GM23248 (cell line): ENCODE data around the gene PCSK4. TPM values are rescaled to one million over a fixed set of nuclear protein-coding genes. Genes with fewer than 3 reads are reported as not detected.

ENCODE experiments used
- DNase-seq: peaks from one replicate; pipeline ENCODE4 v3.0.0-alpha.2; 2015
- H2AFZ ChIP-seq: fragments of 200-600 bp; sonication (generic); 2 replicates; pipeline ENCODE4 v1.6.1; 2016; ENCODE audit warnings: antibody characterized with exemption
- H3F3A ChIP-seq: fragments of 200-600 bp; sonication (generic); 2 replicates; pipeline ENCODE4 v1.6.1; 2016; ENCODE audit warnings: mild to moderate bottlenecking, antibody characterized with exemption, mixed run types; ENCODE audit not compliant: insufficient read depth
- H3K27ac ChIP-seq: fragments of 200-600 bp; sonication (generic); 2 replicates; pipeline ENCODE4 v1.5.1; 2016; ENCODE audit warnings: mild to moderate bottlenecking
- H3K27me3 ChIP-seq: fragments of 200-600 bp; sonication (generic); replicated peaks from 2 replicates; pipeline ENCODE4 v1.6.1; 2016; ENCODE audit warnings: mild to moderate bottlenecking; ENCODE audit not compliant: insufficient read depth
- H3K36me3 ChIP-seq: fragments of 200-600 bp; sonication (generic); 2 replicates; pipeline ENCODE4 v1.6.1; 2016; ENCODE audit warnings: low read depth, mild to moderate bottlenecking
- H3K4me1 ChIP-seq: fragments of 200-600 bp; sonication (generic); 2 replicates; pipeline ENCODE4 v1.6.1; 2016; ENCODE audit warnings: mild to moderate bottlenecking; ENCODE audit not compliant: insufficient read depth
- H3K4me2 ChIP-seq: fragments of 200-600 bp; sonication (generic); one replicate; pipeline ENCODE4 v1.6.1; 2016; ENCODE audit warnings: mild to moderate bottlenecking; ENCODE audit not compliant: unreplicated experiment
- H3K4me3 ChIP-seq: fragments of 200-600 bp; sonication (generic); 2 replicates; pipeline ENCODE4 v1.5.1; 2016; ENCODE audit warnings: mild to moderate bottlenecking
- H3K79me2 ChIP-seq: fragments of 200-600 bp; sonication (generic); 2 replicates; pipeline ENCODE4 v1.6.1; 2016; ENCODE audit warnings: mild to moderate bottlenecking; ENCODE audit not compliant: insufficient read depth
- H3K9ac ChIP-seq: fragments of 200-600 bp; sonication (generic); 2 replicates; pipeline ENCODE4 v1.6.1; 2016; ENCODE audit warnings: mild to moderate bottlenecking
- H3K9me2 ChIP-seq: fragments of 200-600 bp; sonication (generic); 2 replicates; pipeline ENCODE4 v1.6.1; 2016; ENCODE audit warnings: mixed run types, mild to moderate bottlenecking, moderate library complexity; ENCODE audit not compliant: insufficient read depth
- H3K9me3 ChIP-seq: fragments of 200-600 bp; sonication (generic); one replicate; pipeline ENCODE4 v1.6.1; 2017; ENCODE audit warnings: low read depth
- H4K20me1 ChIP-seq: fragments of 200-600 bp; sonication (generic); 2 replicates; pipeline ENCODE4 v1.6.0; 2016; ENCODE audit not compliant: insufficient read depth
- EZH2 ChIP-seq: fragments of 200-600 bp; sonication (generic); IDR thresholded peaks from 2 replicates; pipeline ENCODE4 v1.6.1; 2018; ENCODE audit warnings: antibody characterized with exemption, mild to moderate bottlenecking; ENCODE audit not compliant: insufficient read depth, poor library complexity, severe bottlenecking
- EZH2phosphoT487 ChIP-seq: fragments of 200-600 bp; sonication (generic); IDR thresholded peaks from 2 replicates; pipeline ENCODE4 v1.6.1; 2018; ENCODE audit warnings: antibody characterized with exemption, moderate library complexity, mild to moderate bottlenecking, low read depth; ENCODE audit not compliant: insufficient read depth
- WGBS, 2 experiments: methylation state at CpG; one replicate each; pipeline ENCODE4 v1.1.6; 2015 to 2017; ENCODE audit warnings: low lambda C conversion rate in 2 of 2, low coverage in 1 of 2; ENCODE audit errors: missing lambda C conversion rate in 2 of 2; 5-methylcytosine and 5-hydroxymethylcytosine counted together
- in situ Hi-C: fragments of 300-500 bp; cut with MboI; formaldehyde crosslinking; loops from 2 replicates; pipeline ENCODE4 v1.15.0; 2020
- polyA plus RNA-seq: library from polyadenylated mRNA; unstranded; fragments of >200 nt; fragmentation: Nextera tagmentation; extraction: Ambion mirVana; gene quantifications from 2 replicates; pipeline ENCODE4 v1.2.1, GENCODE V29; 2016
- total RNA-seq: library from RNA; depleted of rRNA; stranded (reverse); fragments of >200 nt; shearing (Covaris generic); gene quantifications from 2 replicates; pipeline ENCODE4 v1.2.3, GENCODE V29; 2014

PCSK4 gene
- total and polyA plus RNA-seq, 2 experiments from 2014 or later, result 0.28 to 0.76 TPM

- in situ Hi-C loops, result no loop called here
Observed at GRCh38 chr19:1518471-1518870, 28.3 kb upstream of the PCSK4 start.

GRCh38 chr19:1516395-1516753, 26.2 kb upstream of the PCSK4 start:
- H3K9me2 ChIP-seq, result no peaks in the 10 kb centered on the region
- no peaks in the 10 kb centered on the region for H3K27me3 ChIP-seq
- no peak overlapping the region for H3K4me2 ChIP-seq
- H4K20me1 ChIP-seq, result no peaks in the 10 kb centered on the region
- TF ChIP-seq EZH2, result no peak
- no peak overlapping the region for H3K9ac ChIP-seq
- H3F3A ChIP-seq, result no peaks in the 10 kb centered on the region
- WGBS, 2 experiments, result 68 to 71% methylated on average over 8 of the region's 8 CpGs
- peaks cover 7% of the 10 kb centered on the region; the same call in 1 of the 2 replicates for H3K79me2 ChIP-seq
- H3K36me3 ChIP-seq, result no peaks in the 10 kb centered on the region
- no peak overlapping the region for H3K27ac ChIP-seq
- H3K4me3 ChIP-seq, result no peak overlapping the region
- no peaks in the 10 kb centered on the region for H3K9me3 ChIP-seq
- no peaks in the 10 kb centered on the region for H3K4me1 ChIP-seq
- H2AFZ ChIP-seq, result no peak overlapping the region
- no peak for DNase-seq
- in situ Hi-C loops, result no loop called here

More at GRCh38 chr19:1518471-1518870, 28.3 kb upstream of the PCSK4 start:
- Histone ChIP-seq H4K20me1 (no peaks in the 10 kb centered on the region), H3K9ac (no peak overlapping the region), H3K79me2 (no peaks in the 10 kb centered on the region), H3K36me3 (no peaks in the 10 kb centered on the region), H3F3A (no peaks in the 10 kb centered on the region), H3K9me3 (no peaks in the 10 kb centered on the region), H3K27ac (no peak overlapping the region), H3K27me3 (peaks cover 3% of the 10 kb centered on the region; the same call in 1 of the 2 replicates), H2AFZ (no peak overlapping the region), H3K4me1 (no peaks in the 10 kb centered on the region), H3K4me3 (no peak overlapping the region), H3K9me2 (no peaks in the 10 kb centered on the region), H3K4me2 (no peak overlapping the region)
- DNase-seq, result no peak
- WGBS, 2 experiments, result 49 to 58% methylated on average over 4 of the region's 4 CpGs
- TF ChIP-seq EZH2phosphoT487 (no peak), EZH2 (no peak)

- DNase-seq, result no peak
- H3K27me3 ChIP-seq, result no peaks in the 10 kb centered on the region
- H3F3A ChIP-seq, result no peaks in the 10 kb centered on the region
- no peaks in the 10 kb centered on the region for H4K20me1 ChIP-seq
- no peak overlapping the region for H3K4me2 ChIP-seq
- no peak overlapping the region for H3K9ac ChIP-seq
- peaks cover 7% of the 10 kb centered on the region; the same call in 1 of the 2 replicates for H3K79me2 ChIP-seq
- in situ Hi-C loops, result no loop called here
- no peaks in the 10 kb centered on the region for H3K9me2 ChIP-seq
- no peaks in the 10 kb centered on the region for H3K36me3 ChIP-seq
- 70 to 75% methylated on average over 12 to 14 of the region's 14 CpGs for WGBS, 2 experiments
- no peaks in the 10 kb centered on the region for H3K4me1 ChIP-seq
- H3K4me3 ChIP-seq, result no peak overlapping the region
- no peak overlapping the region for H3K27ac ChIP-seq
- H3K9me3 ChIP-seq, result no peaks in the 10 kb centered on the region
- no peak for TF ChIP-seq EZH2phosphoT487
- no peak for TF ChIP-seq EZH2
- H2AFZ ChIP-seq, result no peak overlapping the region
Observed at GRCh38 chr19:1514986-1515721, 25.0 kb upstream of the PCSK4 start.

- Histone ChIP-seq H3K27me3 (no peaks in the 10 kb centered on the region), H4K20me1 (no peaks in the 10 kb centered on the region), H2AFZ (no peak overlapping the region), H3K4me2 (no peak overlapping the region), H3K27ac (no peak overlapping the region), H3K4me1 (no peaks in the 10 kb centered on the region), H3K4me3 (no peak overlapping the region), H3K79me2 (peaks cover 7% of the 10 kb centered on the region; the same call in 1 of the 2 replicates), H3K9ac (no peak overlapping the region), H3K9me3 (no peaks in the 10 kb centered on the region), H3K9me2 (no peaks in the 10 kb centered on the region), H3F3A (0 out of 2 replicates have a peak, but pooled peaks cover 5% of the 10 kb centered on the region), H3K36me3 (no peaks in the 10 kb centered on the region)
- 66 to 73% methylated on average over 10 of the region's 10 CpGs for WGBS, 2 experiments
- DNase-seq, result no peak
- no peak for TF ChIP-seq EZH2
- no peak for TF ChIP-seq EZH2phosphoT487
- in situ Hi-C loops, result no loop called here
Observed at GRCh38 chr19:1514295-1514661, 24.1 kb upstream of the PCSK4 start.
